GM19099 (cell line): Measurements from ENCODE around the gene NT5DC1.

Experiments
- POLR2A ChIP-seq: IDR thresholded peaks from 3 replicates; pipeline ENCODE4 v1.6.1; 2011; ENCODE audit warnings: low read depth; ENCODE audit not compliant: insufficient read length; ENCODE audit errors: extremely low read depth

Gene NT5DC1

DNA sequence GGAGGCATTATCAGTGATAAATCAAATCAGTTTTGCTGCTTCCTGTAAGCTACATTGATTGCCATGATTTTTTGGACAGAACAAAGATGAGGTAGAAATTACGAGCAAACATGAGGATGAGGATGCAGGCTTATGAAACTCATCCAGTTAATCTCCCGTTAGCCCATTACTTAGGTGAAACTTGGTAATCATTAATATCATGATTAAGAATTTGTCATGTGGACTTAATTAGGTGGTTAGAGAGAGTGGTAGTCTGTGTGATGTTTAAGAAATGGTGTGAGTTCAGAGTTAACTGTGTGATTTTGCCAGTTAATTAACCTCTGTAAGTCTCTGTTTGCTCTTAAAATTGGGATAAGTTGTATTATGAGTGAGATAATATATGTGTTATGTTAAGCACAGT is 91.2 kb downstream of the NT5DC1 start:
- no peak for TF ChIP-seq POLR2A

DNA sequence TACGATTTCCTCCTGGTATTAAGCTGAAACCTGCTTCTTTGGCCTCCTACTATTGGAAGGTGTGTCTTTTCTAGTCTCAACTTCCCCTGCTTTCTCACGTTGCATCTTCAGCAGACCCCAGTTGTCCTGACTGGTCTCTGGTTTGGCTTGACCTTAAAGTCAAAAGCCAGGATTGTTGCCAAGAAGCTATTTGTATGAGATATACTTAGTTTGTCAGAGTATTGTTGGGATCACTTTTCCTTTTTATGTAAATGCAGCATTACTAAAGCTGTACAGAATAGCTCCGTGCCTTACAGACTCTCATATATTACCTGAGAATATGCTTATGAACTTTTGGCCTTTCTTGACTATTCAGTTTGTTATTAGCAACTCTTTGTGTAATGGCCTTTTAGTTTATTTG is 92.1 kb downstream of the NT5DC1 start:
- TF ChIP-seq POLR2A: no peak

DNA sequence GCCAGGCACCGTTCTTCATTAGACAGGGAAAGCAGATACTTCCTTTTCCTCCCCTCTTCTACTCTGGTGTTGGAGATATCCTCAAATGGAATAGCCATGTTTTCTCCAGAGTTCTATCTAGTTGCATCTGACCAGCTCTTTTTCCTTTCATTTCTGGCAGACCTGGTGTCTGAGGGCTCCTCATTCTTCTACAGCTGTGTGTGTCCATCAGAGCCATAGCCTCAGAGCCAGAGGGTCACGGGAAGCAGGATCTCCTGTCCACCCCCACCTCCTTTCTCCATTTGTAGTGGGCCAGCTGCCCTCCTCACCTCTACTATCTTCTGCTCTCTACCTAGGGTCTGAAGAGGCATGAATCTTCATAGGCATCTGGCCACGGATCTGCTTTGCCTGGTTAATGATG is 96.2 kb downstream of the NT5DC1 start:
- no peak for TF ChIP-seq POLR2A

DNA sequence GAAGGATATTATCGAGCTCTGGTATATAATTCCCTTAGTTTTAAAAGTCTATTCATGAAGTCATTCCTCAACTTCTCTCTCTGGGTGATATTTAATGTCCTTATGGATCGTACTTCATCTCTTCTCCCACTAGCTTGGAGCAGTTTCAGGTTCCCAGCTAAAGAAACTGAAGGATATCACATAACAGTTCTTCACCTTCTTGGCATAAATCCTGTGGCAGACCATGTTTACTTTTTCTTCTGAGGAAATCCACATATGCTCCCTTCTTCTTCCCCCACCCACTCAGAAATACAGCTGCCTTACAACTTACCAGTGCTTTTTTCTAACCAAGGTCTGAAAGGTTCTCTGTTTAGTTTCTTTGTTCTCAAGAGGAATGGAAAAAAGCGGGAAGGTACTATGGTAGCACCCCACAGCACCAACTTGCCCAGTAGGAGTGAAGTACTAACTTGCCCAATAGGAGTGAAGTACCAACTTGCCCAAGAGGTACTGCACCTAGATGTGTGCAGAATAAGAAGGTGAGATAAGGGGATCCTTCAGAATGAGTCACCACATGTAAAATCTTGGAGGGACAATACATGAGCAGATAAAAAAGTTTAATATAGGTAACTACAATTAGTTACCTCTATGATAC is 100.1 kb downstream of the NT5DC1 start:
- TF ChIP-seq POLR2A: no peak

DNA sequence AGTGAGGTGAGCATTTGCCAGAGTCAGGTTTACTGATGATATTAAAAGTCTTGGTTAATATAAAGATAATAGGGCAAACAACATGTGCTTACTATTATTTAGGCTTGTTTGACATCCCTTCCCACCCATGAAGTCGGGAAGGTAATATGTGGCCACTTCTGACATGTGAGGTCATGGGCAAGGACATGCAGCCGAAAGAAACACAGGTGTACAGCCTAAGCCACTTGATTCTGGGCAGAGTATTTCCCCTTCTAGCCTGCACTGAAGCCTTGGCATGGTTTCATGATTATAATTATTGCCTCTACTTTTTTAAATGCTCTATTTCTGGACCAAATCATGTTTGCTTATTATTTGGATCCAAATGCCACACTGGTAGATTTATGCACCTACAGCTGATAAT is 100.9 kb downstream of the NT5DC1 start:
- no peak for TF ChIP-seq POLR2A

DNA sequence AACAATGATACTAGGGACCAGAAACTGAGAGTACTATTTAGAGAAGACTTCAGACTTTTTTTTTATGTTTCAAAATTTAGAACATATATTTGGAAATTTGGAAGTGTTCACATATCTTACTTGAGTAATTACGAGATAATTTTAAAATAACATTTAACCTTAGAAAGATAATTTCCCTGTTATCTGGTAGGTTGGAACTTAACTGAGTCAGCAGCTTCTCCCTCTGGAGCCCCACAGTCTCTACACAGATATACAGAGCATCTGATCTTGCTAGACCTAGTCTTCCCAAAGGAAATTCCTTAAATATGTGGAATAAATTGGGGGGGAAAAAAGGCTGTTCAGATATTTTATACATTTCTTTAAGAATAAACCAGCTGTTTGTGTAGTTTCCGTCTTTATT is 104.6 kb downstream of the NT5DC1 start:
- TF ChIP-seq POLR2A: no peak

DNA sequence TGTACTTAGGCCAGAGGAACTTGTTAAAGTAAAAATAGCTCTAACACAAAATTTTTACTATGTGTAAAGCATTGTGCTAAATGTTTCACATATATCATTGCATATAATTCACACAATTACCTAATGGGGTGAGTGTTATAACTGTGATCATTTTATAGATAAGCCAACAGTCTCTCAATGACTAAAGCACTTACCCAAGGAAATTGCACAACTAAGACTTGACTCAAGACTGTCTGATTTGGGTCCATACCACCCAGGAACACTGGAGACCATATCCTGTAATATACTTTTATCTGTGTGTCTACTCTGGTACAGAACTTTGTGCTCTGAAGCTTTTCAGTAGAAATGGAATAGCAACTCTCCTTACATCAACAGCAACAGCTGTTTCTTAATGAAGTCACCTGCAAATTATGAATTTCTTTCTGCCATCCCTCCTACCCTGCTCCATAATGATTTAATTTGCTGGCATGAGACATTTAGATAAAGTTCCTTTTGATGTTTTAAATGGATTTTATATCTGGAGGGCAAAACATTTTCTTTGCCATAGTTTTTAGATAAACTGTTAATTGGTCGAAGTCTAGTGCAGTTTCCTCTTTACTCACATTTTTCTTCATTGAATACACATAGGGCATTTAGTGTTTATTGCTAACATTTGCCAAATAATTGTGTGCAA is 105.7 kb downstream of the NT5DC1 start:
- no peak for TF ChIP-seq POLR2A

DNA sequence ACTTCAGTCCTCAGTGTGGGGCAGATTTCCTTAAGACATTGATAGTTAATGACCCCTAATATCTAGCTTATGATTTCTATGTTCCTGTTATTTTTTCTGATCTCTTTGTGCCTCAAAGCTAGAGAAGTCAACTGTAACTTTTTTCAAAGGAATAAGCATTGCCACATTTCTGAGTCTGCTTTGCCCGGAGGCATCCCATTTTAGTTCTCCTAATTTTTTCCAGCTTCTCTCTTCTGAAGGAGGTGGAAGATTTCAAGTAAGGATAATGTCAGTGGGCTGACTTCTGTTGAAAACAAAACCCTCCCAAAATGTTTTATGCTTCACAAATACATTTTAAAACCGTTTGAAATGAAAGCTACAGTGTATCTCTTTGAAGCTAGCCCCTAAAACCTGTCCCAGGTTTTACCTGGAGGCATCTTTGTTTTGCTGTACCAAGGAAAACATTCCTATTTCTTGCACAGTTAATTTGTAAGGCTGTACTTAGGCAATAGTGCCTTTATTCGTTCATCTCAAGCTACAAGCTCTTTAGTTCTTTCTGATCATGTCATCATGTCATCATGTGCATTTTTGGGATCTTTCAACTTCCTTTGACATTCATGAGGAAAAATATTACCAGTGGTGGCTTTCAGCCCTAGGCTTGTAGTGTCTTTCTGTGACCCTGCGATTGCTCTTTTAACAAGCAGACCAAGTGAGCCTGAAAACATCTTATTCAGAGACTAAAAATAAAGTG is 107.6 kb downstream of the NT5DC1 start:
- no peak for TF ChIP-seq POLR2A

DNA sequence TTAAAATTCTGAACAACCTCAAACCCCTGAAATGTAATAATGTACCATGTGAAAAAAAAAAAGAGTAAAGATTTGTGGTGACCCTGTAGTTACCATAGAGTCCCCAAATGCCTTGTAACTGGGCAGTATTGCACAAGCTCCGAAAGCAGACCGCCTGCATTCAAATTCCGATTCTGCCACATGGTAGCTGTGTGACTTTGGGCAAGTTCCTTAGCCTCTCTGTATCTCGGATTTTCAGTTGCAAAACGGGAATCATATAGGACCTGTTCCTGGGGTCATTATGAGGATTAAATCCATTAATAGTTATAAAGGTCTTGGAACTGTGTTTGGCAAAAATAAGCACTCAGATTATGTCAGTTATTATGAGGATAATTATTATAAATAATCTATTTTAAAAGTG is 109.7 kb downstream of the NT5DC1 start:
- no peak for TF ChIP-seq POLR2A

DNA sequence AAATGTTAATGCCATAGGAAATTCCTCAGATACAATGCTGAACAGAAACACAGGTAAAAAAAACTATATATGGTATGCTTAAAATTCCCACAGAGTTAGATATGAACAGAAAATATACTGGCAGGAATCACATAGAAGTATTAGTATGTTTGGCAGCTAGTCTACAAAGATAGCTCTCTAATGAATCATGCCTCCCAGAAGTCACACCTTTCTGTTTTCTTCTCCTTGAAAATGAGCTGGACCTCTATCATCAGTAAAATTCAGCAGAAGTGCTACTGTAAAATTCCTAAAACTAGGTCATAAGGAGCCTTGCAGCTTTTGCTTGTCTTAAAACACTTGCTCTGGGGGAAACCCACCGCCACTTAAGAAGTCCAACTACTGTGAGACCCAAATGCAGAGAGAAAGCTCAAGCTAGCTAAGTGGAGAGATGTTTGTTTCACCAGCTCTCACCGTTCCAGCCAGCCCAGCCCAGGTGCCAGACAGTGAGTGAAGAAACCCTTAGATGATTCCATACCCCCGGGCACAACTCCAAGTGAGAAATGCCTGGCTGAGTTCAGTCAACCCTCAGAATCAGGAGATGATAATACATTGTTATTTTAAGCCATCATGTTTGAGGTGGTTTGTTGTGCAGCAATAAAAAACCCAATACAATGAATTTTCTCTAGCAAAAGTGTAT is 110.2 kb downstream of the NT5DC1 start:
- no peak for TF ChIP-seq POLR2A

DNA sequence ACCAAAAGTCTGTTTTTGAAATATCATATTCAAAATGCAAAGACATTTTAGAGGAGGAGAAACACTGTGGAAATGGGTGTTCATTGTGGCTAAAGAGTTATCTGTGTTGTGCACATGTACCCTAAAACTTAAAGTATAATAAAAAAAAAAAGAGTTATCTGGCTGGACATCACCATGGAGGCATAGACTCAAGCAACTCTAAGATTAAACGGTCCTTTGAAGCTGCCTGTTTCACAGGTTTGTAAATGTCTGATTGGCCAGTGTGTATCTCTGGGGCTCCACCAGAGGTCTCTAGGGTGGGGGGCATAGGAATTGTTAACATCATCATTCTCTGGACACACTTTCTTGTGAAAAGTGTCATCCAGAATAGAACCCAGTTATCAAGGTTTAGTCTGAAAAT is 114.0 kb downstream of the NT5DC1 start:
- TF ChIP-seq POLR2A: no peak

DNA sequence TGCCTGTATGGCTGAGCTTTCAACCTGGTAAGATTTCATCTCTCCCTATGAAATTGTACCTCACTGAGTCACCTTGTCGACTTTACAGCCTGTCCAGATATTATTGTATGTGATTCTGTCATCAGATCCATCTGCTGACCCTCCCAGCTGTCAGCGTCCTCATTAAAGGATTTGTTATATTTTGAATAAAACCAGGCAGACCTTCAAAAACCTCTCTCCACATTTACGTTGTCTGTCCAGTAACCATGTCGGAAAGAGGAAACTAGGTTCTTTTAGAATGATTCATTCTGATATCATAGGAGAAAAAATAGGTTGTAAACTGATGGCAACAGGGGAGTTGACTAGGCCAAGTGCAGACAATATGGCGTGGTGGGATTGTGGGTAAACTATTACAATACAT is 114.8 kb downstream of the NT5DC1 start:
- TF ChIP-seq POLR2A: no peak

DNA sequence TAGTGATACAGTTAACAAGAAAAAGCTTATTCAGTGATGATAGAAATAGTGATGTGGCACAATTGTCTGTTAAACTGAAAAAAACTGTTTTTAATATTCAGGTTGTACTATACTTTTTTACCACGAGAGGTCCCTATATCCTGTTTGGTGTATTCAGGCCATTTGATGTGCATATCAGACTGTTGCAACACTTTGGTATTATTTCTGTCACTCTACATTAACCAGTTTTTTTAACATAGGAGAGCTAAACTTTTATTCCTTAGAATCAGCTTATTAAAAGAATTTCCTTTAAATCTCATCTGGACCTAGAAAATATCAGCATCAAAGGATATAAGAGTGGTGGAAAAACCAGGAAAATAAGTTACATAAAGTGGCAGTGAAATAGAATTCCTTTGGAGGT is 116.4 kb downstream of the NT5DC1 start:
- no peak for TF ChIP-seq POLR2A

DNA sequence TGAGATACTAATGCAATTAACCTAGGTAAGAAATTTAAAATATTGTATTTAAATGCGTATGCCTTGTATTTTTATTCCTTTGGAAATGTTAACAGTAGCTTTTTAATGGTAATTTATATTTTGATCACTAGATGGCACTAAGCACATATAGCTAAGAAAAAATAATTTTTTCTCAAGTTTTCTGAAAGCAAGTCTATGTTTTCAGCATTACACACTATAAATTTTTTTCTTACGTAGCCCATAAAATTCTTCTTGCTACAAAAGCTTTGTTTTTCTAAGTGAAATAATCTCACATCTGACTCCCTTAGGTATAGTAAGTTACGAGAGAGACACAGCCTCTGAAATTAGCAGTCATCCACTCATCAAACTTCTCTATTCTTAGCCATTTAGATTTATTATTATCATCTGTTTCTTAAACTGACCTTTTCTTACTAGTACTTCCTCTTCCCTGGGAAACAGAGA is 117.5 kb downstream of the NT5DC1 start:
- TF ChIP-seq POLR2A: no peak

DNA sequence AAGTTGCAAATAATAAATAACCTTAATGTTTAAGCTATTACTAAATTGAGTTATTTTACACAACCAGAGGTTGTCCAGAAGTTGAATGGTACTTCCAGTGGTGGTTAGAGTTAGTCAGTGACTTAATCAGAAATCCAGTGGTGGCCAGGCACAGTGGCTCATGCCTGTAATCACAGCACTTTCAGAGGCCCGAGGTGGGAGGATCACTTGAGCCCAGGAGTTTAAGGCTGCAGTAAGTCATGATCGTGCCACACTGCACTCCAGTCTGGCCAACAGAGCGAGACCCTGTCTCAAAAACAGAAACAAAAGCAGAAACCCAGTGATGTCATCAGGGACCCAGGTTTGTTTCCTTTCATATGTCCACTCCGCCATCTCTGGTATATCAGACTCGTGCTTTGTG is 118.2 kb downstream of the NT5DC1 start:
- TF ChIP-seq POLR2A: no peak
